Measurements from ENCODE around the gene CALML5.

Gene CALML5

GRCh38 chr10:5510281-5511072, 11.1 kb upstream of the CALML5 start:
- H3K4me3 ChIP-seq (replicated peaks; ENCODE audit: low read depth, low read length): no peak overlapping the region
- no peak for DNase-seq (ENCODE audit: extremely low read depth, low read depth)
- no peak for TF ChIP-seq CTCF (IDR thresholded peaks at IDR 0.05; ENCODE audit: low read depth, low read length, missing control alignments)

- H3K4me3 ChIP-seq (replicated peaks; ENCODE audit: low read depth, low read length): no peak overlapping the region
- no peak for DNase-seq (ENCODE audit: extremely low read depth, low read depth)
- TF ChIP-seq CTCF (IDR thresholded peaks at IDR 0.05; ENCODE audit: low read depth, low read length, missing control alignments): no peak
These were observed 10.3 kb upstream of the CALML5 start for GRCh38 chr10:5509691-5510090.

GRCh38 chr10:5509236-5509635, 9.9 kb upstream of the CALML5 start:
- TF ChIP-seq CTCF (IDR thresholded peaks at IDR 0.05; ENCODE audit: low read depth, low read length, missing control alignments): no peak
- DNase-seq (ENCODE audit: extremely low read depth, low read depth): no peak
- H3K4me3 ChIP-seq (replicated peaks; ENCODE audit: low read depth, low read length): no peak overlapping the region

- TF ChIP-seq CTCF (IDR thresholded peaks at IDR 0.05; ENCODE audit: low read depth, low read length, missing control alignments): no peak
- H3K4me3 ChIP-seq (replicated peaks; ENCODE audit: low read depth, low read length): no peak overlapping the region
- no peak for DNase-seq (ENCODE audit: extremely low read depth, low read depth)
These were observed 9.4 kb upstream of the CALML5 start for GRCh38 chr10:5508786-5509185.

GRCh38 chr10:5508161-5508604, 8.8 kb upstream of the CALML5 start:
- TF ChIP-seq CTCF (IDR thresholded peaks at IDR 0.05; ENCODE audit: low read depth, low read length, missing control alignments): no peak
- no peak overlapping the region for H3K4me3 ChIP-seq (replicated peaks; ENCODE audit: low read depth, low read length)
- DNase-seq (ENCODE audit: extremely low read depth, low read depth): no peak

GRCh38 chr10:5507649-5508131, 8.3 kb upstream of the CALML5 start:
- no peak overlapping the region for H3K4me3 ChIP-seq (replicated peaks; ENCODE audit: low read depth, low read length)
- no peak for DNase-seq (ENCODE audit: extremely low read depth, low read depth)
- no peak for TF ChIP-seq CTCF (IDR thresholded peaks at IDR 0.05; ENCODE audit: low read depth, low read length, missing control alignments)
